Hepatocyte (in vitro differentiated cells): ENCODE data around the gene CNOT6L.

Experiments used
- CTCF ChIP-seq: fragments of 200-600 bp; sonication (generic); IDR thresholded peaks from 2 replicates; pipeline ENCODE4 v1.5.1; 2016; ENCODE audit warnings: antibody characterized with exemption, mild to moderate bottlenecking; ENCODE audit not compliant: poor library complexity
- EZH2 ChIP-seq: fragments of 200-600 bp; sonication (generic); IDR thresholded peaks from 2 replicates; pipeline ENCODE4 v1.6.1; 2016; ENCODE audit warnings: antibody characterized with exemption, mild to moderate bottlenecking, borderline replicate concordance
- EZH2phosphoT487 ChIP-seq: fragments of 200-600 bp; sonication (generic); IDR thresholded peaks from one replicate; pipeline ENCODE4 v1.6.1; 2018; ENCODE audit warnings: antibody characterized with exemption, mild to moderate bottlenecking, low read depth, moderate library complexity; ENCODE audit not compliant: unreplicated experiment, severe bottlenecking

- TF ChIP-seq EZH2phosphoT487 (no peak), CTCF (no peak), EZH2 (no peak)
Observed at GRCh38 chr4:77712675-77713074, 106.5 kb downstream of the CNOT6L start.
